Endodermal cell (in vitro differentiated cells): Measurements from ENCODE around the gene LYSMD4. TPM values are rescaled to one million over a fixed set of nuclear protein-coding genes. Genes with fewer than 3 reads are reported as not detected.

ENCODE experiments used
- DNase-seq: peaks from one replicate; pipeline ENCODE4 v3.0.0-alpha.2; 2017
- H3K27ac ChIP-seq: 2 replicates; pipeline ENCODE4 v1.5.1; 2013; ENCODE audit warnings: mild to moderate bottlenecking, low read depth, low read length, moderate library complexity
- H3K27me3 ChIP-seq: 2 replicates; pipeline ENCODE4 v1.6.1; 2013; ENCODE audit warnings: mild to moderate bottlenecking, low read length, moderate library complexity; ENCODE audit not compliant: insufficient read depth, control insufficient read depth, poor library complexity, severe bottlenecking
- H3K36me3 ChIP-seq: 2 replicates; pipeline ENCODE4 v1.7.0; 2013; ENCODE audit warnings: mild to moderate bottlenecking, low read length, moderate library complexity; ENCODE audit not compliant: control insufficient read depth, insufficient read depth
- H3K4me1 ChIP-seq: one replicate; pipeline ENCODE4 v1.7.0; 2013; ENCODE audit warnings: low read length; ENCODE audit not compliant: control insufficient read depth, insufficient read depth
- H3K4me3 ChIP-seq: 2 replicates; pipeline ENCODE4 v1.5.1; 2013; ENCODE audit warnings: mild to moderate bottlenecking, low read length, moderate library complexity
- H3K9ac ChIP-seq: 2 replicates; pipeline ENCODE4 v1.6.1; 2013; ENCODE audit warnings: mild to moderate bottlenecking, low read length, moderate library complexity; ENCODE audit not compliant: poor library complexity, severe bottlenecking; ENCODE audit errors: extremely low read depth
- H3K9me3 ChIP-seq: 2 replicates; pipeline ENCODE4 v1.6.1; 2013; ENCODE audit warnings: mild to moderate bottlenecking, low read length, moderate library complexity; ENCODE audit not compliant: control insufficient read depth
- H3K27ac Mint-ChIP-seq: 2 replicates; pipeline ENCODE4 v1.8.0; 2020; ENCODE audit warnings: mixed read lengths
- H3K27me3 Mint-ChIP-seq: 2 replicates; pipeline ENCODE4 v1.8.0; 2021; ENCODE audit warnings: mild to moderate bottlenecking, mixed read lengths; ENCODE audit not compliant: insufficient read depth
- H3K36me3 Mint-ChIP-seq: 2 replicates; pipeline ENCODE4 v1.8.0; 2020; ENCODE audit warnings: low read depth, mixed read lengths
- H3K4me1 Mint-ChIP-seq: 2 replicates; pipeline ENCODE4 v1.8.0; 2020; ENCODE audit warnings: mixed read lengths
- H3K4me3 Mint-ChIP-seq: 2 replicates; pipeline ENCODE4 v1.8.0; 2020; ENCODE audit warnings: mild to moderate bottlenecking, moderate library complexity, mixed read lengths
- H3K9me3 Mint-ChIP-seq: 2 replicates; pipeline ENCODE4 v1.8.0; 2020; ENCODE audit warnings: mild to moderate bottlenecking, mixed read lengths
- CTCF ChIP-seq: fragments of 200-600 bp; sonication (generic); conservative IDR thresholded peaks from 2 replicates; pipeline ENCODE4 v1.5.0; 2021; ENCODE audit warnings: antibody characterized with exemption, mild to moderate bottlenecking
- WGBS, 2 experiments: methylation state at CpG; one replicate each; pipeline versions ENCODE4 v1.1.5 to v1.1.7; 2013; ENCODE audit warnings: missing lambda C conversion rate in 2 of 2, mixed read lengths in 1 of 2; ENCODE audit not compliant: insufficient coverage in 1 of 2, insufficient read length in 1 of 2; 5-methylcytosine and 5-hydroxymethylcytosine counted together
- total RNA-seq, 2 donors: library from RNA; stranded (reverse); fragmentation: NEBNext Ultra II Directional in 1 of 2; extraction: Animal tissue kit (Norgen Biotek cat#: 25700) in 1 of 2; gene quantifications; 2 replicates in 1 of 2; 3 replicates in 1 of 2; pipeline ENCODE4 v1.2.1, GENCODE V29; 2021

The LYSMD4 gene
- total RNA-seq, 2 donors from 2014 or later = 8.9 to 12.6 TPM

GRCh38 chr15:99681990-99682389, 51.2 kb downstream of the LYSMD4 start:
- Histone ChIP-seq H3K36me3 (peaks cover 48% of the 10 kb centered on the region), H3K9ac (no peak overlapping the region), H3K27me3 (no peaks in the 10 kb centered on the region), H3K9me3 (peaks cover 37% of the 10 kb centered on the region), H3K4me1 (no peaks in the 10 kb centered on the region), H3K4me3 (no peak overlapping the region), H3K27ac (no peak overlapping the region)
- H3K4me3 Mint-ChIP-seq = no peak overlapping the region
- no peak for TF ChIP-seq CTCF
- H3K4me1 Mint-ChIP-seq = no peaks in the 10 kb centered on the region
- H3K27me3 Mint-ChIP-seq = no peaks in the 10 kb centered on the region
- WGBS, 2 experiments = 80% methylated on average over 1 of the region's 1 CpG; no CpG with 5 or more reads in 1 of the 2 experiments
- no peak overlapping the region for H3K27ac Mint-ChIP-seq
- H3K9me3 Mint-ChIP-seq = peaks cover 36% of the 10 kb centered on the region
- H3K36me3 Mint-ChIP-seq = peaks cover 70% of the 10 kb centered on the region
- DNase-seq = no peak

- no peak for DNase-seq
- peaks cover 20% of the 10 kb centered on the region for H3K9me3 Mint-ChIP-seq
- H3K36me3 Mint-ChIP-seq = peaks cover 69% of the 10 kb centered on the region
Observed at GRCh38 chr15:99680276-99680675, 53.0 kb downstream of the LYSMD4 start.

GRCh38 chr15:99677540-99678134, 55.6 kb downstream of the LYSMD4 start:
- H3K4me3 ChIP-seq = no peak overlapping the region
- no peak for TF ChIP-seq CTCF
- Mint-ChIP-seq H3K4me1 (no peaks in the 10 kb centered on the region), H3K9me3 (no peaks in the 10 kb centered on the region), H3K27ac (no peak overlapping the region), H3K36me3 (peaks cover 59% of the 10 kb centered on the region), H3K4me3 (no peak overlapping the region), H3K27me3 (no peaks in the 10 kb centered on the region)
- no peaks in the 10 kb centered on the region for H3K27me3 ChIP-seq
- H3K36me3 ChIP-seq = peaks cover 74% of the 10 kb centered on the region
- no peak overlapping the region for H3K27ac ChIP-seq
- 100% methylated on average over 1 to 3 of the region's 4 CpGs for WGBS, 2 experiments
- H3K9me3 ChIP-seq = no peaks in the 10 kb centered on the region
- no peak for DNase-seq
- no peaks in the 10 kb centered on the region for H3K4me1 ChIP-seq
- H3K9ac ChIP-seq = no peak overlapping the region

More at GRCh38 chr15:99680276-99680675, 53.0 kb downstream of the LYSMD4 start:
- Mint-ChIP-seq H3K4me3 (no peak overlapping the region), H3K27ac (no peak overlapping the region), H3K27me3 (no peaks in the 10 kb centered on the region), H3K4me1 (no peaks in the 10 kb centered on the region)
- no peaks in the 10 kb centered on the region for H3K4me1 ChIP-seq
- no peak for TF ChIP-seq CTCF
- H3K27me3 ChIP-seq = no peaks in the 10 kb centered on the region
- no peak overlapping the region for H3K9ac ChIP-seq
- H3K27ac ChIP-seq = no peak overlapping the region
- no peak overlapping the region for H3K4me3 ChIP-seq
- peaks cover 21% of the 10 kb centered on the region for H3K9me3 ChIP-seq
- peaks cover 62% of the 10 kb centered on the region for H3K36me3 ChIP-seq

Other genes with a start within 250 kb of the LYSMD4 start
- 10 to 100 TPM; 23.5 to 28.6 TPM for gene MEF2A, start 167.5 kb downstream of the LYSMD4 start, total RNA-seq